PFSK-1 (cell line): ENCODE results near the gene H1-8.

Experiments used
- FOXP2 ChIP-seq: optimal IDR thresholded peaks from 2 replicates; pipeline ENCODE3; 2011; ENCODE audit warnings: borderline replicate concordance, control low read depth, inconsistent platforms; ENCODE audit not compliant: insufficient read depth; ENCODE audit errors: extremely low read length, extremely low read depth
- POLR2AphosphoS5 ChIP-seq: IDR thresholded peaks from 2 replicates; pipeline ENCODE4 v1.6.1; 2012; ENCODE audit warnings: low read depth, mild to moderate bottlenecking, control low read depth, low read length, moderate library complexity
- REST ChIP-seq, 2 experiments: IDR thresholded peaks; 2 replicates each; pipeline versions ENCODE4 v1.6.1 to v1.8.0; 2011 to 2012; ENCODE audit warnings: low read depth in 2 of 2, low read length in 2 of 2, control low read depth in 1 of 2, inconsistent platforms in 1 of 2, mild to moderate bottlenecking in 1 of 2, moderate library complexity in 1 of 2; ENCODE audit not compliant: insufficient read depth in 1 of 2
- SIN3A ChIP-seq: IDR thresholded peaks from 2 replicates; pipeline ENCODE4 v1.6.1; 2012; ENCODE audit warnings: mild to moderate bottlenecking, low read length, moderate library complexity, borderline replicate concordance; ENCODE audit not compliant: insufficient read depth
- TAF1 ChIP-seq: IDR thresholded peaks from 2 replicates; pipeline ENCODE4 v1.6.1; 2012; ENCODE audit warnings: low read length, control low read depth, borderline replicate concordance; ENCODE audit not compliant: insufficient read depth

The H1-8 gene

GRCh38 chr3:129526121-129526900 is 16.7 kb upstream of the H1-8 start:
- TF ChIP-seq SIN3A (no peak), REST (IDR thresholded peaks at IDR 0.05; ENCODE audit: insufficient read depth in 1 of 2, low read depth in 2 of 2, low read length in 2 of 2) (no peak), FOXP2 (no peak), TAF1 (no peak), POLR2AphosphoS5 (no peak)

GRCh38 chr3:129527262-129527661 is 15.7 kb upstream of the H1-8 start:
- TF ChIP-seq FOXP2 (no peak), POLR2AphosphoS5 (no peak), REST (IDR thresholded peaks at IDR 0.05; ENCODE audit: insufficient read depth in 1 of 2, low read depth in 2 of 2, low read length in 2 of 2) (no peak)

GRCh38 chr3:129528589-129529100 is 14.3 kb upstream of the H1-8 start, which contains the start of gene RHO:
RHO (plus strand) TSS chr3:129528639; CDS start chr3:129528734, 95 bp downstream.
- no peak for TF ChIP-seq FOXP2
- no peak for TF ChIP-seq REST (IDR thresholded peaks at IDR 0.05; ENCODE audit: insufficient read depth in 1 of 2, low read depth in 2 of 2, low read length in 2 of 2)
- TF ChIP-seq SIN3A, result no peak
- no peak for TF ChIP-seq POLR2AphosphoS5
- TF ChIP-seq TAF1, result no peak

- TF ChIP-seq REST (IDR thresholded peaks at IDR 0.05; ENCODE audit: insufficient read depth in 1 of 2, low read depth in 2 of 2, low read length in 2 of 2), result no peak
- no peak for TF ChIP-seq TAF1
- no peak for TF ChIP-seq POLR2AphosphoS5
- TF ChIP-seq SIN3A, result no peak
- TF ChIP-seq FOXP2, result no peak
These were observed 13.4 kb upstream of the H1-8 start for GRCh38 chr3:129529436-129530210.
